ENCODE data around the gene SUGCT.

The SUGCT gene

DNA sequence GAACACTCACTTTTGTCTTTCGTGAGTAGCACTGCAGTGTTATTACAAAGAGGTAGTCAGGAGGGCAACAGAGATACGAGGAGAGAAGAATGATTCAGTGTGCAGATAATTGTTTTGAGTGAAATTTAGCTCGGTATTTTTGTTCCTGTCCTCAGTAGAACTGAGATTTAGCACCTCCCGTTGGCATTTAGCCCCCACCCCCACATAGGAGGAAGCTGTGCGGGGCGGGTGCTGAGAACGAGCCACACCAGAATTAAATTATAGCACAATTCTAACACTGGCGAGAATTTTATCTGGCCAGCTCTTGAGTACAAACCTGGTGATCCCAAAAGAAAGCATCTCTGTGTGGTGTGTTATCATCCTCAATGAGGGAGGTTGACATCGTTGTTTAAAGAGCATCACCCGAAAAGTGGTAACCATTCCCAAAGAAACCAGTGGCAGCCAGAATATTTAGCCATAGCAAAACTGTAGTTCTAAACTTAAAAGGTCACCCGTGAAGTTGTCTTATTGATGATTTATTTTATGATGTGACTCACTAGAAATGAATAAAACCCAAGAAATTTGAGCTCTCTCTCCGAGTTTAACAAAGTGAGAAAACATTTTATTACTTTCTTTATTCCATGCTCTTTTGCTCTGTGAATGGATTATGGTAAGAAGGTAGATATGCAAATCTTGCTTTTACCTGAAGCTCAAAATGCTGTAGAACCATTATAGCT is 612.2 kb downstream of the SUGCT start:
- Histone ChIP-seq H3K27ac (ENCODE audit: low read depth, low read length) (no peak overlapping the region), H3K18ac (ENCODE audit: low read length) (no peak overlapping the region), H2AK5ac (ENCODE audit: low read length) (no peak overlapping the region), H3K9me3 (ENCODE audit: insufficient read depth, low read depth, low read length) (no peaks in the 10 kb centered on the region), H2BK120ac (ENCODE audit: insufficient read depth, low read length, poor library complexity) (no peak overlapping the region), H3K79me2 (ENCODE audit: control insufficient read depth, insufficient read depth, low read length, poor library complexity) (no peaks in the 10 kb centered on the region), H3K4ac (ENCODE audit: low read depth, low read length) (no peak overlapping the region), H3K4me1 (ENCODE audit: control insufficient read depth in 1 of 2, insufficient read depth in 2 of 2, low read length in 2 of 2) (peaks cover 0 to 2% of the 10 kb centered on the region in 2 experiments), H3K4me3 (ENCODE audit: low read depth, low read length) (no peak overlapping the region), H4K91ac (ENCODE audit: low read depth, low read length) (no peak overlapping the region), H2AFZ (ENCODE audit: insufficient read depth, low read length, poor library complexity) (no peak overlapping the region), H3K36me3 (ENCODE audit: control insufficient read depth in 1 of 2, insufficient read depth in 2 of 2, low read length in 2 of 2) (no peaks in the 10 kb centered on the region), H3K79me1 (ENCODE audit: low read length) (no peaks in the 10 kb centered on the region), H3K27me3 (ENCODE audit: insufficient read depth, low read length) (no peaks in the 10 kb centered on the region), H3K14ac (ENCODE audit: low read length) (no peak overlapping the region), H2BK5ac (ENCODE audit: low read depth, low read length, poor library complexity) (no peak overlapping the region), H3K9ac (ENCODE audit: low read length) (no peak overlapping the region), H4K8ac (ENCODE audit: low read depth, low read length) (no peak overlapping the region), H2BK12ac (ENCODE audit: low read length) (no peak overlapping the region), H3K23ac (ENCODE audit: low read length) (no peak overlapping the region), H3K4me2 (ENCODE audit: low read length) (no peak overlapping the region), H4K12ac (ENCODE audit: low read depth, low read length) (no peak overlapping the region)
- no CpG with 5 or more reads among the region's 12 CpGs for WGBS (ENCODE audit: extremely low coverage, insufficient coverage, insufficient read length)
- DNase-seq: no peak

DNA sequence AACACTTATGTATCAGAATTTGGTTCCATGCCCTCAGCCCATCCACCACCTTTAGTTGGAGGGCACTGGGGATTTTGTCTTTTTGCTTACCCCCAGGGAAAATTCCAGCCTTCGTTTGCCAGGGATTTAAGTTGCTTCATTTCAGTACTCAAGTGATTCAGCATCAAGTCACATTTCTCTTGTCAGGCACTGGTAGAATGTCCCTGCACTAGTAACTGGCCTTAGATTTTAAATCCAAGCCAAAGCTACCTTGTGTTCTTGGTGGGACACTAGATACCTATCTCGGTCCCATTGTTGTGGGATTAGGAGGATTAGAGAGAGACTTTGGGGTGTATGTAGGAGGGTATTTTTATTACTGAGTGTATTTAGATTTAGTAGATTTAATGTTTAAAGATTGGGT is 613.1 kb downstream of the SUGCT start:
- H3K36me3 ChIP-seq (ENCODE audit: control insufficient read depth in 1 of 2, insufficient read depth in 2 of 2, low read length in 2 of 2): no peaks in the 10 kb centered on the region
- H4K12ac ChIP-seq (ENCODE audit: low read depth, low read length): no peak overlapping the region
- no peak overlapping the region for H4K8ac ChIP-seq (ENCODE audit: low read depth, low read length)
- no peaks in the 10 kb centered on the region for H3K79me1 ChIP-seq (ENCODE audit: low read length)
- H3K23ac ChIP-seq (ENCODE audit: low read length): no peak overlapping the region
- no peak overlapping the region for H2BK12ac ChIP-seq (ENCODE audit: low read length)
- no peak overlapping the region for H3K4me3 ChIP-seq (ENCODE audit: low read depth, low read length)
- no peaks in the 10 kb centered on the region for H3K27me3 ChIP-seq (ENCODE audit: insufficient read depth, low read length)
- H2AFZ ChIP-seq (ENCODE audit: insufficient read depth, low read length, poor library complexity): no peak overlapping the region
- no peak overlapping the region for H3K9ac ChIP-seq (ENCODE audit: low read length)
- no CpG with 5 or more reads among the region's 2 CpGs for WGBS (ENCODE audit: extremely low coverage, insufficient coverage, insufficient read length)
- no peak overlapping the region for H2AK5ac ChIP-seq (ENCODE audit: low read length)
- no peak overlapping the region for H4K91ac ChIP-seq (ENCODE audit: low read depth, low read length)
- H3K9me3 ChIP-seq (ENCODE audit: insufficient read depth, low read depth, low read length): no peaks in the 10 kb centered on the region
- H3K27ac ChIP-seq (ENCODE audit: low read depth, low read length): no peak overlapping the region
- H3K4me2 ChIP-seq (ENCODE audit: low read length): no peak overlapping the region
- H2BK120ac ChIP-seq (ENCODE audit: insufficient read depth, low read length, poor library complexity): no peak overlapping the region
- H3K79me2 ChIP-seq (ENCODE audit: control insufficient read depth, insufficient read depth, low read length, poor library complexity): no peaks in the 10 kb centered on the region
- no peak overlapping the region for H3K14ac ChIP-seq (ENCODE audit: low read length)
- no peak overlapping the region for H2BK5ac ChIP-seq (ENCODE audit: low read depth, low read length, poor library complexity)
- H3K4ac ChIP-seq (ENCODE audit: low read depth, low read length): no peak overlapping the region
- no peak overlapping the region for H3K18ac ChIP-seq (ENCODE audit: low read length)
- H3K4me1 ChIP-seq (ENCODE audit: control insufficient read depth in 1 of 2, insufficient read depth in 2 of 2, low read length in 2 of 2): peaks cover 0 to 2% of the 10 kb centered on the region in 2 experiments
- DNase-seq: peak in 1 of 2 donors; percentile 13

DNA sequence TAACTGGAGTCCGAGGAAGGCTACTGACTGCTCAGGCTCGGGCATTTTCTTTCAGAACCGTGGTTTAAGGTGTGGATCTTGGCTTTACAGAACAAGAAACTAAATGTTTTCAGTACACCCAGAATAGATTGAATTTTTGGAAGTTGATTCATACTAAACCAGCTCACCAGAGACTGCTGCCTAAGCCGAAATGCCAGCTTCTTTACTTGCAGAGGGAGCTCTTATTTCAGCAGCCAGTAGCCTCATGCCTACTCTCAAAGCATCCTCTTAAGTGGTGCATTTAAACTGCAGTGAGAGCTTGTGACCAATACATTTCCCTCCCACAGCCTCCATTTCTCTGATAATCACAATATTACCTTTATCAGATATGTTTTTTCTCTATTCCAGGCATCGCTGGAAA is 615.1 kb downstream of the SUGCT start:
- Histone ChIP-seq H3K4me3 (ENCODE audit: low read depth, low read length) (no peak overlapping the region), H4K8ac (ENCODE audit: low read depth, low read length) (no peak overlapping the region), H3K79me1 (ENCODE audit: low read length) (peaks cover 3% of the 10 kb centered on the region), H4K91ac (ENCODE audit: low read depth, low read length) (no peak overlapping the region), H3K27me3 (ENCODE audit: insufficient read depth, low read length) (no peaks in the 10 kb centered on the region), H3K9me3 (ENCODE audit: insufficient read depth, low read depth, low read length) (no peaks in the 10 kb centered on the region), H3K79me2 (ENCODE audit: control insufficient read depth, insufficient read depth, low read length, poor library complexity) (no peaks in the 10 kb centered on the region), H3K9ac (ENCODE audit: low read length) (no peak overlapping the region), H2AFZ (ENCODE audit: insufficient read depth, low read length, poor library complexity) (no peak overlapping the region), H3K4ac (ENCODE audit: low read depth, low read length) (no peak overlapping the region), H2BK120ac (ENCODE audit: insufficient read depth, low read length, poor library complexity) (no peak overlapping the region), H3K4me1 (ENCODE audit: control insufficient read depth in 1 of 2, insufficient read depth in 2 of 2, low read length in 2 of 2) (peaks cover 2 to 4% of the 10 kb centered on the region in 2 experiments), H3K23ac (ENCODE audit: low read length) (no peak overlapping the region), H2AK5ac (ENCODE audit: low read length) (no peak overlapping the region), H3K18ac (ENCODE audit: low read length) (no peak overlapping the region), H2BK5ac (ENCODE audit: low read depth, low read length, poor library complexity) (no peak overlapping the region), H3K36me3 (ENCODE audit: control insufficient read depth in 1 of 2, insufficient read depth in 2 of 2, low read length in 2 of 2) (no peaks in the 10 kb centered on the region), H3K27ac (ENCODE audit: low read depth, low read length) (no peak overlapping the region), H3K14ac (ENCODE audit: low read length) (no peak overlapping the region), H3K4me2 (ENCODE audit: low read length) (no peak overlapping the region), H4K12ac (ENCODE audit: low read depth, low read length) (no peak overlapping the region), H2BK12ac (ENCODE audit: low read length) (no peak overlapping the region)
- peak in 1 of 2 donors; percentile 19 for DNase-seq
- no CpG with 5 or more reads among the region's 5 CpGs for WGBS (ENCODE audit: extremely low coverage, insufficient coverage, insufficient read length)

DNA sequence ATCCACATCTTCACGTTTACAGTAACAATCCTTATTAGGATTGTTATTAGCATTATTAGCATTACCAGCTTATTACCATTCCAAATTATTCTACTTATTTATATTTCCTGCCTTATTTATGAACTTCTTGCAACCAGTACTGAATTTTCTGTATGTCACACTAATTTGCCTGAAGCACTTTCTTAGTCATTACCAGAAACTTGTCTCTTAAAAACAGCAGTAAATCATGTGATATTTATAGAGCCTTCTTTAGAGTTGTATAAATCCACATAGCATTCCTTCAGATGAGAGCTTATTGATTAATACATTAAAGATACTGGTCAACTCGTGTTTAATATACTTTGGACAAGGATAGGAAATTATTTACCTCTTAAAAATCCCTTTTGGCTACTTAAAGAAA is 618.6 kb downstream of the SUGCT start:
- Histone ChIP-seq H4K8ac (ENCODE audit: low read depth, low read length) (no peak overlapping the region), H2BK12ac (ENCODE audit: low read length) (no peak overlapping the region), H3K79me1 (ENCODE audit: low read length) (peaks cover 3% of the 10 kb centered on the region), H3K23ac (ENCODE audit: low read length) (no peak overlapping the region), H3K18ac (ENCODE audit: low read length) (no peak overlapping the region), H3K4me3 (ENCODE audit: low read depth, low read length) (no peak overlapping the region), H3K4ac (ENCODE audit: low read depth, low read length) (no peak overlapping the region), H2AFZ (ENCODE audit: insufficient read depth, low read length, poor library complexity) (no peak overlapping the region), H2BK120ac (ENCODE audit: insufficient read depth, low read length, poor library complexity) (no peak overlapping the region), H2BK5ac (ENCODE audit: low read depth, low read length, poor library complexity) (no peak overlapping the region), H3K27ac (ENCODE audit: low read depth, low read length) (no peak overlapping the region), H3K9me3 (ENCODE audit: insufficient read depth, low read depth, low read length) (no peaks in the 10 kb centered on the region), H3K27me3 (ENCODE audit: insufficient read depth, low read length) (no peaks in the 10 kb centered on the region), H3K4me2 (ENCODE audit: low read length) (no peak overlapping the region), H3K79me2 (ENCODE audit: control insufficient read depth, insufficient read depth, low read length, poor library complexity) (no peaks in the 10 kb centered on the region), H2AK5ac (ENCODE audit: low read length) (no peak overlapping the region), H3K14ac (ENCODE audit: low read length) (no peak overlapping the region), H4K91ac (ENCODE audit: low read depth, low read length) (no peak overlapping the region), H3K4me1 (ENCODE audit: control insufficient read depth in 1 of 2, insufficient read depth in 2 of 2, low read length in 2 of 2) (peaks cover 2 to 4% of the 10 kb centered on the region in 2 experiments), H3K36me3 (ENCODE audit: control insufficient read depth in 1 of 2, insufficient read depth in 2 of 2, low read length in 2 of 2) (no peaks in the 10 kb centered on the region), H4K12ac (ENCODE audit: low read depth, low read length) (no peak overlapping the region), H3K9ac (ENCODE audit: low read length) (no peak overlapping the region)
- no CpG with 5 or more reads among the region's 2 CpGs for WGBS (ENCODE audit: extremely low coverage, insufficient coverage, insufficient read length)
- DNase-seq: no peak

All from trophoblast cell (in vitro differentiated cells and primary cell).